Measurements from ENCODE around the gene LRP3. TPM values are rescaled to one million over a fixed set of nuclear protein-coding genes. Genes with fewer than 3 reads are reported as not detected.

Gene LRP3
- total and polyA plus RNA-seq, 2 of the 13 experiments (the other 11 are each of a cell fraction or from before 2014, with no cell fraction given): 17.6 to 51.6 TPM

GRCh38 chr19:33176670-33177416 lies 17.3 kb upstream of the LRP3 start (continued):
- TF ChIP-seq, protein P1, sequence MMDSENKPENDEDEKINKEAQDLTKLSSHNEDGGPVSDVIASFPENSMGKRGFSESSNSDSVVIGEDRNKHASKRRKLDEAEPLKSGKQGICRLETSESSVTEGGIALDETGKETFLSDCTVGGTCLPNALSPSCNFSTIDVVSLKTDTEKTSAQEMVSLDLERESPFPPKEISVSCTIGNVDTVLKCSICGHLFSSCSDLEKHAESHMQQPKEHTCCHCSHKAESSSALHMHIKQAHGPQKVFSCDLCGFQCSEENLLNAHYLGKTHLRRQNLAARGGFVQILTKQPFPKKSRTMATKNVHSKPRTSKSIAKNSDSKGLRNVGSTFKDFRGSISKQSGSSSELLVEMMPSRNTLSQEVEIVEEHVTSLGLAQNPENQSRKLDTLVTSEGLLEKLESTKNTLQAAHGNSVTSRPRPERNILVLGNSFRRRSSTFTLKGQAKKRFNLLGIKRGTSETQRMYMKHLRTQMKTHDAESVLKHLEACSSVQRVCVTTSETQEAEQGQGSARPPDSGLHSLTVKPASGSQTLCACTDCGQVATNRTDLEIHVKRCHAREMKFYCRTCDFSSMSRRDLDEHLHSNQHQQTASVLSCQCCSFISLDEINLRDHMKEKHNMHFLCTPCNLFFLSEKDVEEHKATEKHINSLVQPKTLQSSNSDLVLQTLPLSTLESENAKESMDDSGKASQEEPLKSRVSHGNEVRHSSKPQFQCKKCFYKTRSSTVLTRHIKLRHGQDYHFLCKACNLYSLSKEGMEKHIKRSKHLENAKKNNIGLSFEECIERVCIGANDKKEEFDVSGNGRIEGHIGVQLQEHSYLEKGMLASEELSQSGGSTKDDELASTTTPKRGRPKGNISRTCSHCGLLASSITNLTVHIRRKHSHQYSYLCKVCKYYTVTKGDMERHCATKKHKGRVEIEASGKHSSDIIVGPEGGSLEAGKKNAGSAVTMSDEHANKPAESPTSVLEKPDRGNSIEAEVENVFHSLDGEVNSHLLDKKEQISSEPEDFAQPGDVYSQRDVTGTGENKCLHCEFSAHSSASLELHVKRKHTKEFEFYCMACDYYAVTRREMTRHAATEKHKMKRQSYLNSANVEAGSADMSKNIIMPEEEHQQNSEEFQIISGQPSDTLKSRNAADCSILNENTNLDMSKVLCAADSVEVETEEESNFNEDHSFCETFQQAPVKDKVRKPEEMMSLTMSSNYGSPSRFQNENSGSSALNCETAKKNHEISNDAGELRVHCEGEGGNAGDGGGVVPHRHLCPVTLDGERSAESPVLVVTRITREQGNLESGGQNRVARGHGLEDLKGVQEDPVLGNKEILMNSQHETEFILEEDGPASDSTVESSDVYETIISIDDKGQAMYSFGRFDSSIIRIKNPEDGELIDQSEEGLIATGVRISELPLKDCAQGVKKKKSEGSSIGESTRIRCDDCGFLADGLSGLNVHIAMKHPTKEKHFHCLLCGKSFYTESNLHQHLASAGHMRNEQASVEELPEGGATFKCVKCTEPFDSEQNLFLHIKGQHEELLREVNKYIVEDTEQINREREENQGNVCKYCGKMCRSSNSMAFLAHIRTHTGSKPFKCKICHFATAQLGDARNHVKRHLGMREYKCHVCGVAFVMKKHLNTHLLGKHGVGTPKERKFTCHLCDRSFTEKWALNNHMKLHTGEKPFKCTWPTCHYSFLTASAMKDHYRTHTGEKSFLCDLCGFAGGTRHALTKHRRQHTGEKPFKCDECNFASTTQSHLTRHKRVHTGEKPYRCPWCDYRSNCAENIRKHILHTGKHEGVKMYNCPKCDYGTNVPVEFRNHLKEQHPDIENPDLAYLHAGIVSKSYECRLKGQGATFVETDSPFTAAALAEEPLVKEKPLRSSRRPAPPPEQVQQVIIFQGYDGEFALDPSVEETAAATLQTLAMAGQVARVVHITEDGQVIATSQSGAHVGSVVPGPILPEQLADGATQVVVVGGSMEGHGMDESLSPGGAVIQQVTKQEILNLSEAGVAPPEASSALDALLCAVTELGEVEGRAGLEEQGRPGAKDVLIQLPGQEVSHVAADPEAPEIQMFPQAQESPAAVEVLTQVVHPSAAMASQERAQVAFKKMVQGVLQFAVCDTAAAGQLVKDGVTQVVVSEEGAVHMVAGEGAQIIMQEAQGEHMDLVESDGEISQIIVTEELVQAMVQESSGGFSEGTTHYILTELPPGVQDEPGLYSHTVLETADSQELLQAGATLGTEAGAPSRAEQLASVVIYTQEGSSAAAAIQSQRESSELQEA (CRISPR knock-in tag; IDR thresholded peaks at IDR 0.05; ENCODE audit: not compliant biosample characterization): peak; percentile 85
- TF ChIP-seq HNRNPH1 (optimal IDR thresholded peaks at IDR 0.05; ENCODE audit: low read depth, low read length): peak; percentile 11
- no peak for TF ChIP-seq ZNF563 (CRISPR knock-in tag; IDR thresholded peaks at IDR 0.05)
- no peak; the same call in none of the 2 replicates for TF ChIP-seq HIVEP1 (CRISPR knock-in tag; IDR thresholded peaks at IDR 0.05)
- TF ChIP-seq HDAC1 (CRISPR knock-in tag; IDR thresholded peaks at IDR 0.05): peak; percentile 92; the same call in 1 of the 2 replicates
- no peak for TF ChIP-seq ZBTB21 (CRISPR knock-in tag; IDR thresholded peaks at IDR 0.05)
- TF ChIP-seq, protein P2, sequence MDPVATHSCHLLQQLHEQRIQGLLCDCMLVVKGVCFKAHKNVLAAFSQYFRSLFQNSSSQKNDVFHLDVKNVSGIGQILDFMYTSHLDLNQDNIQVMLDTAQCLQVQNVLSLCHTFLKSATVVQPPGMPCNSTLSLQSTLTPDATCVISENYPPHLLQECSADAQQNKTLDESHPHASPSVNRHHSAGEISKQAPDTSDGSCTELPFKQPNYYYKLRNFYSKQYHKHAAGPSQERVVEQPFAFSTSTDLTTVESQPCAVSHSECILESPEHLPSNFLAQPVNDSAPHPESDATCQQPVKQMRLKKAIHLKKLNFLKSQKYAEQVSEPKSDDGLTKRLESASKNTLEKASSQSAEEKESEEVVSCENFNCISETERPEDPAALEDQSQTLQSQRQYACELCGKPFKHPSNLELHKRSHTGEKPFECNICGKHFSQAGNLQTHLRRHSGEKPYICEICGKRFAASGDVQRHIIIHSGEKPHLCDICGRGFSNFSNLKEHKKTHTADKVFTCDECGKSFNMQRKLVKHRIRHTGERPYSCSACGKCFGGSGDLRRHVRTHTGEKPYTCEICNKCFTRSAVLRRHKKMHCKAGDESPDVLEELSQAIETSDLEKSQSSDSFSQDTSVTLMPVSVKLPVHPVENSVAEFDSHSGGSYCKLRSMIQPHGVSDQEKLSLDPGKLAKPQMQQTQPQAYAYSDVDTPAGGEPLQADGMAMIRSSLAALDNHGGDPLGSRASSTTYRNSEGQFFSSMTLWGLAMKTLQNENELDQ (CRISPR knock-in tag; IDR thresholded peaks at IDR 0.05; ENCODE audit: borderline replicate concordance): no peak
- TF ChIP-seq, protein P3, sequence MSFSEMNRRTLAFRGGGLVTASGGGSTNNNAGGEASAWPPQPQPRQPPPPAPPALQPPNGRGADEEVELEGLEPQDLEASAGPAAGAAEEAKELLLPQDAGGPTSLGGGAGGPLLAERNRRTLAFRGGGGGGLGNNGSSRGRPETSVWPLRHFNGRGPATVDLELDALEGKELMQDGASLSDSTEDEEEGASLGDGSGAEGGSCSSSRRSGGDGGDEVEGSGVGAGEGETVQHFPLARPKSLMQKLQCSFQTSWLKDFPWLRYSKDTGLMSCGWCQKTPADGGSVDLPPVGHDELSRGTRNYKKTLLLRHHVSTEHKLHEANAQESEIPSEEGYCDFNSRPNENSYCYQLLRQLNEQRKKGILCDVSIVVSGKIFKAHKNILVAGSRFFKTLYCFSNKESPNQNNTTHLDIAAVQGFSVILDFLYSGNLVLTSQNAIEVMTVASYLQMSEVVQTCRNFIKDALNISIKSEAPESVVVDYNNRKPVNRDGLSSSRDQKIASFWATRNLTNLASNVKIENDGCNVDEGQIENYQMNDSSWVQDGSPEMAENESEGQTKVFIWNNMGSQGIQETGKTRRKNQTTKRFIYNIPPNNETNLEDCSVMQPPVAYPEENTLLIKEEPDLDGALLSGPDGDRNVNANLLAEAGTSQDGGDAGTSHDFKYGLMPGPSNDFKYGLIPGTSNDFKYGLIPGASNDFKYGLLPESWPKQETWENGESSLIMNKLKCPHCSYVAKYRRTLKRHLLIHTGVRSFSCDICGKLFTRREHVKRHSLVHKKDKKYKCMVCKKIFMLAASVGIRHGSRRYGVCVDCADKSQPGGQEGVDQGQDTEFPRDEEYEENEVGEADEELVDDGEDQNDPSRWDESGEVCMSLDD (CRISPR knock-in tag; IDR thresholded peaks at IDR 0.05; ENCODE audit: borderline replicate concordance): no peak
- no peak for TF ChIP-seq NPAS2 (CRISPR knock-in tag; IDR thresholded peaks at IDR 0.05; ENCODE audit: borderline replicate concordance)
- TF ChIP-seq ZNF367 (CRISPR knock-in tag; IDR thresholded peaks at IDR 0.05; ENCODE audit: borderline replicate concordance): no peak
- TF ChIP-seq RBAK (CRISPR knock-in tag; IDR thresholded peaks at IDR 0.05): 0 out of 2 replicates have a peak, but pooled peaks have one; percentile 27
- no peak for TF ChIP-seq PTBP1 (IDR thresholded peaks at IDR 0.05; ENCODE audit: low read depth, low read length, poor library complexity, severe bottlenecking)
- 0 out of 2 replicates have a peak, but pooled peaks have one; percentile 29 for TF ChIP-seq KLF12 (CRISPR knock-in tag; IDR thresholded peaks at IDR 0.05; ENCODE audit: borderline replicate concordance)
- no peak for TF ChIP-seq THYN1 (CRISPR knock-in tag; IDR thresholded peaks at IDR 0.05; ENCODE audit: borderline replicate concordance, low read depth)
- TF ChIP-seq SNAPC2 (CRISPR knock-in tag; IDR thresholded peaks at IDR 0.05): peak; percentile 66; the same call in 1 of the 2 replicates
